Large intestine (tissue), 1 donor: ENCODE results near the gene ARRDC1. TPM values are rescaled to one million over a fixed set of nuclear protein-coding genes. Genes with fewer than 3 reads are reported as not detected.

ENCODE experiments used
- polyA plus RNA-seq: library from polyadenylated mRNA; unstranded; fragments of 120-200 nt; gene quantifications from one replicate; pipeline ENCODE4 v1.2.1, GENCODE V29; 2013

Gene ARRDC1
- polyA plus RNA-seq, 1 donor = 59.8 TPM

Other genes with a start within 250 kb of the ARRDC1 start
- 36.5 TPM for gene EXD3, start 182.5 kb upstream of the ARRDC1 start, polyA plus RNA-seq
- gene NOXA1, start 182.3 kb upstream of the ARRDC1 start, polyA plus RNA-seq = 11.8 TPM
- 14.2 TPM for gene ENTPD8, start 164.3 kb upstream of the ARRDC1 start, polyA plus RNA-seq
- 33.4 TPM for gene NSMF, start 146.4 kb upstream of the ARRDC1 start, polyA plus RNA-seq
- 7.2 TPM for gene PNPLA7, start 55.3 kb upstream of the ARRDC1 start, polyA plus RNA-seq
- gene MRPL41, start 53.8 kb upstream of the ARRDC1 start, polyA plus RNA-seq = 30.5 TPM
- gene DPH7, start 26.8 kb upstream of the ARRDC1 start, polyA plus RNA-seq = 42.2 TPM
- gene ZMYND19, start 15.2 kb upstream of the ARRDC1 start, polyA plus RNA-seq = 20.1 TPM
- 38.7 TPM for gene EHMT1, start 13.3 kb downstream of the ARRDC1 start, polyA plus RNA-seq